HCT116 (cell line): ENCODE results near the gene MRPS27. TPM values are rescaled to one million over a fixed set of nuclear protein-coding genes. Genes with fewer than 3 reads are reported as not detected.

Source experiments
- ATAC-seq: fragments of 200-7000 bp; cut with Tn5 transposase; 2 replicates; pipeline ENCODE4 v1.9.1; 2020; ENCODE audit warnings: mild to moderate bottlenecking, moderate library complexity
- BruUV-seq: library from RNA; stranded (reverse); fragments of 400-500 nt; replicated peaks from 2 replicates; lab custom pipeline; 2021; lab: Mats Ljungman, UMichigan
- CTCF ChIA-PET: fragments of 300-600 bp; sonication (Branson Sonifier 250); formaldehyde crosslinking; loops from one replicate; lab custom pipeline; 2021; ENCODE audit warnings: antibody characterized with exemption; lab: Charles Lee
- POLR2A ChIA-PET: fragments of 300-600, 350-600 bp; sonication (Branson Sonifier 250); formaldehyde crosslinking; loops from one replicate; lab custom pipeline; 2021; ENCODE audit warnings: antibody characterized with exemption; lab: Charles Lee
- RAD21 ChIA-PET, 2 experiments: fragments of 300-600 bp; sonication (Branson Sonifier 250); formaldehyde crosslinking; loops; one replicate each; lab custom pipeline; 2023; ENCODE audit warnings: low total read pairs in 2 of 2; ENCODE audit not compliant: uncharacterized antibody in 2 of 2, unreplicated experiment in 2 of 2, low non-redundant PET in 1 of 2; lab: Charles Lee
- DNase-seq: peaks from one replicate; pipeline ENCODE4 v3.0.0-alpha.2; 2010; ENCODE audit warnings: low read depth, low spot score
- H2AFZ ChIP-seq: fragments of 200-600 bp; shearing (Covaris generic), sonication (generic); 2 replicates; pipeline ENCODE4 v1.6.1; 2017; ENCODE audit warnings: low read depth, mixed run types, mixed read lengths, antibody characterized with exemption, low read length; ENCODE audit not compliant: poor library complexity, severe bottlenecking
- H3K27ac ChIP-seq: 2 replicates; pipeline ENCODE4 v1.5.1; 2012; ENCODE audit warnings: low read depth, low read length
- H3K27me3 ChIP-seq: fragments of 200-600 bp; sonication (generic); 2 replicates; pipeline ENCODE4 v1.6.1; 2016; ENCODE audit warnings: mixed run types, low read length, mixed read lengths; ENCODE audit not compliant: insufficient read depth
- H3K36me3 ChIP-seq, 2 experiments: fragments of 200-500 bp in 1 of 2; fragments of 200-600 bp in 1 of 2; sonication (Bioruptor generic) in 1 of 2; sonication (generic) in 1 of 2; 2 replicates each; pipeline versions ENCODE4 v1.5.1 to v1.6.1; 2014 to 2016; ENCODE audit warnings: low read length in 2 of 2, inconsistent platforms in 1 of 2, mixed read lengths in 1 of 2, mixed run types in 1 of 2; ENCODE audit not compliant: insufficient read depth in 2 of 2, control insufficient read depth in 1 of 2
- H3K4me1 ChIP-seq, 2 experiments: fragments of 200-600 bp in 1 of 2; sonication (generic) in 1 of 2; 2 replicates each; pipeline versions ENCODE4 v1.5.1 to v1.6.1; 2012 to 2017; ENCODE audit warnings: low read length in 2 of 2, inconsistent platforms in 1 of 2, mild to moderate bottlenecking in 1 of 2, mixed read lengths in 1 of 2, mixed run types in 1 of 2, moderate library complexity in 1 of 2; ENCODE audit not compliant: insufficient read depth in 2 of 2, control insufficient read depth in 1 of 2
- H3K4me2 ChIP-seq: fragments of 200-600 bp; sonication (generic); 2 replicates; pipeline ENCODE4 v1.6.1; 2017; ENCODE audit warnings: mixed run types, low read length, mixed read lengths
- H3K4me3 ChIP-seq, 2 experiments: fragments of 200-600 bp in 1 of 2; sonication (generic) in 1 of 2; replicated peaks in 1 of 2; 2 replicates each; pipeline ENCODE4 v1.5.1; 2011 to 2016; ENCODE audit warnings: low read length in 2 of 2, control low read depth in 1 of 2, low read depth in 1 of 2, mild to moderate bottlenecking in 1 of 2, mixed read lengths in 1 of 2, mixed run types in 1 of 2
- H3K79me2 ChIP-seq: fragments of 200-600 bp; sonication (generic); 2 replicates; pipeline ENCODE4 v1.6.1; 2017; ENCODE audit warnings: mild to moderate bottlenecking, mixed run types, low read length, moderate library complexity, mixed read lengths; ENCODE audit not compliant: insufficient read depth
- H3K9ac ChIP-seq: fragments of 200-600 bp; sonication (generic); 2 replicates; pipeline ENCODE4 v1.6.1; 2016; ENCODE audit warnings: low read length, mixed read lengths
- H3K9me2 ChIP-seq: fragments of 200-600 bp; sonication (generic), shearing (Covaris generic); 2 replicates; pipeline ENCODE4 v1.6.1; 2017; ENCODE audit warnings: mixed run types, mild to moderate bottlenecking, moderate library complexity; ENCODE audit not compliant: insufficient read depth
- H3K9me3 ChIP-seq, 2 experiments: fragments of 200-500 bp in 1 of 2; fragments of 200-600 bp in 1 of 2; sonication (Bioruptor generic) in 1 of 2; sonication (generic) in 1 of 2; 2 replicates each; pipeline ENCODE4 v1.6.1; 2014 to 2017; ENCODE audit warnings: low read length in 2 of 2, mixed read lengths in 2 of 2, inconsistent platforms in 1 of 2, low read depth in 1 of 2, mild to moderate bottlenecking in 1 of 2, mixed run types in 1 of 2, moderate library complexity in 1 of 2; ENCODE audit not compliant: control insufficient read depth in 1 of 2, insufficient read depth in 1 of 2
- H4K20me1 ChIP-seq: fragments of 200-600 bp; sonication (generic), shearing (Covaris generic); 2 replicates; pipeline ENCODE4 v1.6.1; 2017; ENCODE audit warnings: mixed run types, mild to moderate bottlenecking, moderate library complexity; ENCODE audit not compliant: insufficient read depth
- ATF3 ChIP-seq: IDR thresholded peaks from 2 replicates; pipeline ENCODE4 v1.6.1; 2012
- CEBPB ChIP-seq: IDR thresholded peaks from 2 replicates; pipeline ENCODE4 v1.6.1; 2012; ENCODE audit warnings: low read depth
- CTCF ChIP-seq, 3 experiments: fragments of 200-600 bp in 1 of 3; sonication (generic) in 1 of 3; IDR thresholded peaks in 2 of 3; conservative IDR thresholded peaks in 1 of 3; 2 replicates each; pipeline ENCODE4 v1.5.1; 2012 to 2017; ENCODE audit warnings: low read depth in 2 of 3, low read length in 2 of 3, antibody characterized with exemption in 1 of 3, borderline replicate concordance in 1 of 3, control low read depth in 1 of 3, mild to moderate bottlenecking in 1 of 3, mixed read lengths in 1 of 3, mixed run types in 1 of 3, moderate library complexity in 1 of 3; ENCODE audit not compliant: insufficient read depth in 1 of 3
- EGR1 ChIP-seq: IDR thresholded peaks from 2 replicates; pipeline ENCODE4 v1.6.1; 2012; ENCODE audit warnings: low read depth
- ELF1 ChIP-seq: IDR thresholded peaks from 2 replicates; pipeline ENCODE4 v1.6.1; 2012; ENCODE audit warnings: low read depth, borderline replicate concordance
- EZH2 ChIP-seq: fragments of 200-600 bp; sonication (generic); IDR thresholded peaks from 2 replicates; pipeline ENCODE4 v1.6.1; 2017; ENCODE audit warnings: antibody characterized with exemption, mixed run types
- EZH2phosphoT487 ChIP-seq: fragments of 200-600 bp; IDR thresholded peaks from 2 replicates; pipeline ENCODE4 v1.6.1; 2018; ENCODE audit warnings: antibody characterized with exemption, borderline replicate concordance
- JUND ChIP-seq: IDR thresholded peaks from 2 replicates; pipeline ENCODE4 v1.6.1; 2012
- MAX ChIP-seq: IDR thresholded peaks from 2 replicates; pipeline ENCODE4 v1.6.1; 2012
- POLR2AphosphoS5 ChIP-seq: IDR thresholded peaks from 2 replicates; pipeline ENCODE4 v1.6.1; 2011; ENCODE audit warnings: mild to moderate bottlenecking, low read depth, low read length, moderate library complexity
- SRF ChIP-seq: IDR thresholded peaks from 2 replicates; pipeline ENCODE4 v1.6.1; 2012; ENCODE audit warnings: low read depth
- YY1 ChIP-seq: IDR thresholded peaks from 2 replicates; pipeline ENCODE4 v1.6.1; 2011; ENCODE audit warnings: low read length, low read depth, moderate library complexity, mild to moderate bottlenecking; ENCODE audit not compliant: insufficient replicate concordance; ENCODE audit errors: extremely low read depth
- ZBTB33 ChIP-seq: IDR thresholded peaks from 2 replicates; pipeline ENCODE4 v1.6.1; 2011; ENCODE audit warnings: mild to moderate bottlenecking, low read length, moderate library complexity; ENCODE audit not compliant: insufficient replicate concordance; ENCODE audit errors: extremely low read depth
- ZFX ChIP-seq: fragments of 450-650 bp; IDR thresholded peaks from 2 replicates; pipeline ENCODE4 v1.6.1; 2017
- ZNF274 ChIP-seq: fragments of 200-500 bp; sonication (Bioruptor generic); IDR thresholded peaks from 2 replicates; pipeline ENCODE4 v1.6.1; 2014; ENCODE audit warnings: mild to moderate bottlenecking, low read depth, low read length, inconsistent platforms
- intact Hi-C: fragments of 100-400 bp; cut with micrococcal nuclease; formaldehyde crosslinking; loops from 2 replicates; pipeline ENCODE4 v1.10.0; 2022
- total RNA-seq: library from RNA; stranded (reverse); gene quantifications from one replicate; pipeline ENCODE4 v1.2.1, GENCODE V29; 2021; ENCODE audit not compliant: unreplicated experiment

The MRPS27 gene
- total RNA-seq, 1 experiment from 2014 or later = 113 TPM

- no peak for TF ChIP-seq ZBTB33
- TF ChIP-seq EZH2 = no peak
Measured at GRCh38 chr5:72243706-72244105, 76.3 kb downstream of the MRPS27 start (continued).

- no peak for ATAC-seq
- intact Hi-C loops = no loop called here
- Histone ChIP-seq H3K9me2 (no peaks in the 10 kb centered on the region), H3K36me3 (peaks cover 0 to 4% of the 10 kb centered on the region in 2 experiments; a peak in 1 of 4 replicates), H2AFZ (no peak overlapping the region), H3K27me3 (no peaks in the 10 kb centered on the region), H3K9ac (no peak overlapping the region), H3K79me2 (peaks cover 81% of the 10 kb centered on the region), H3K9me3 (no peaks in the 10 kb centered on the region), H3K4me2 (no peak overlapping the region), H3K4me1 (peaks cover 12 to 28% of the 10 kb centered on the region in 2 experiments), H3K4me3 (no peak overlapping the region), H4K20me1 (peaks cover 13% of the 10 kb centered on the region; the same call in 1 of the 2 replicates), H3K27ac (no peak overlapping the region)
- no TSS peak for BruUV-seq
- ChIA-PET CTCF (no interaction called here), RAD21 (no interaction called here), POLR2A (no interaction called here)
- no peak for TF ChIP-seq CEBPB
- TF ChIP-seq MAX = no peak
- no peak for TF ChIP-seq ZNF274
- no peak for TF ChIP-seq ELF1
- no peak for TF ChIP-seq EGR1
- TF ChIP-seq EZH2phosphoT487 = no peak
- no peak for TF ChIP-seq POLR2AphosphoS5
- TF ChIP-seq ATF3 = no peak
- no peak for TF ChIP-seq ZBTB33
- no peak for TF ChIP-seq YY1
- TF ChIP-seq JUND = no peak
- no peak for TF ChIP-seq ZFX
- no peak for TF ChIP-seq EZH2
- TF ChIP-seq SRF = no peak
- no peak for TF ChIP-seq CTCF (IDR thresholded peaks at IDR 0.05 in 2 of 3, conservative IDR thresholded peaks at IDR 0.05 in 1 of 3; ENCODE audit: borderline replicate concordance in 1 of 3, insufficient read depth in 1 of 3, low read depth in 2 of 3, low read length in 2 of 3)
- DNase-seq = no peak
Measured at GRCh38 chr5:72242796-72243475, 77.1 kb downstream of the MRPS27 start.
